Panc1 (cell line): ENCODE data around the gene SBF2. TPM values are rescaled to one million over a fixed set of nuclear protein-coding genes. Genes with fewer than 3 reads are reported as not detected.

Experiments used
- ATAC-seq: fragments of 200-7000 bp; cut with Tn5 transposase; 2 replicates; pipeline ENCODE4 v1.9.1; 2020; ENCODE audit warnings: mild to moderate bottlenecking, moderate library complexity
- BruUV-seq: library from RNA; stranded (reverse); fragments of 400-500 nt; replicated peaks from 2 replicates; lab custom pipeline; 2021; lab: Mats Ljungman, UMichigan
- CTCF ChIA-PET: fragments of 300-600 bp; sonication (Branson Sonifier 250); formaldehyde crosslinking; loops from one replicate; lab custom pipeline; 2022; ENCODE audit warnings: antibody characterized with exemption; lab: Charles Lee
- POLR2A ChIA-PET: fragments of 300-600 bp; sonication (Branson Sonifier 250); formaldehyde crosslinking; loops from one replicate; lab custom pipeline; 2022; ENCODE audit warnings: antibody characterized with exemption; lab: Charles Lee
- DNase-seq: peaks from one replicate; pipeline ENCODE4 v3.0.0-alpha.2; 2010; ENCODE audit warnings: low read depth, low spot score
- H3K27ac ChIP-seq: 2 replicates; pipeline ENCODE4 v1.5.1; 2011; ENCODE audit warnings: mild to moderate bottlenecking, low read length, inconsistent platforms
- H3K27me3 ChIP-seq: fragments of 200-500 bp; sonication (Bioruptor generic); 2 replicates; pipeline ENCODE4 v1.6.0; 2014; ENCODE audit warnings: low read length, inconsistent platforms; ENCODE audit not compliant: control insufficient read depth, insufficient read depth
- H3K36me3 ChIP-seq: fragments of 200-500 bp; sonication (Bioruptor generic); 2 replicates; pipeline ENCODE4 v1.5.1; 2014; ENCODE audit warnings: inconsistent platforms, mild to moderate bottlenecking, low read length, moderate library complexity; ENCODE audit not compliant: control insufficient read depth, insufficient read depth
- H3K4me1 ChIP-seq: 2 replicates; pipeline ENCODE4 v1.5.1; 2011; ENCODE audit warnings: inconsistent platforms, mild to moderate bottlenecking, low read length, moderate library complexity; ENCODE audit not compliant: control insufficient read depth, insufficient read depth
- H3K4me3 ChIP-seq, 2 experiments: 2 replicates each; pipeline ENCODE4 v1.5.1; 2011 to 2012; ENCODE audit warnings: low read depth in 2 of 2, low read length in 2 of 2, mild to moderate bottlenecking in 2 of 2, inconsistent platforms in 1 of 2, moderate library complexity in 1 of 2
- H3K9me3 ChIP-seq: fragments of 200-500 bp; sonication (Bioruptor generic); 2 replicates; pipeline ENCODE4 v1.5.1; 2014; ENCODE audit warnings: low read depth, mild to moderate bottlenecking, inconsistent platforms, low read length, moderate library complexity; ENCODE audit not compliant: control insufficient read depth, insufficient read depth
- POLR2AphosphoS5 ChIP-seq: IDR thresholded peaks from 2 replicates; pipeline ENCODE4 v1.6.1; 2012; ENCODE audit warnings: mild to moderate bottlenecking, low read depth, low read length, moderate library complexity
- REST ChIP-seq, 2 experiments: IDR thresholded peaks; 2 replicates each; pipeline ENCODE4 v1.6.1; 2011 to 2012; ENCODE audit warnings: low read depth in 2 of 2, control low read depth in 1 of 2, low read length in 1 of 2, mild to moderate bottlenecking in 1 of 2, moderate library complexity in 1 of 2; ENCODE audit not compliant: insufficient read depth in 1 of 2
- SIN3A ChIP-seq: IDR thresholded peaks from 2 replicates; pipeline ENCODE4 v1.6.1; 2012; ENCODE audit warnings: low read depth, mild to moderate bottlenecking, low read length, moderate library complexity, borderline replicate concordance; ENCODE audit not compliant: insufficient read depth
- TCF7L2 ChIP-seq: IDR thresholded peaks from 2 replicates; pipeline ENCODE4 v1.6.1; 2011; ENCODE audit warnings: mild to moderate bottlenecking, low read depth, low read length, inconsistent platforms
- in situ Hi-C: cut with HindIII; loops from 2 replicates; pipeline ENCODE4 v1.10.0; 2016; ENCODE audit warnings: low sequenced_read_pairs, low pct_unique_long_range_greater_than_20kb
- intact Hi-C: fragments of 100-400 bp; cut with micrococcal nuclease; formaldehyde crosslinking; loops from one replicate; pipeline ENCODE4 v1.10.0; 2022; ENCODE audit not compliant: unreplicated experiment
- total RNA-seq: library from RNA; stranded (reverse); gene quantifications from one replicate; pipeline ENCODE4 v1.2.1, GENCODE V29; 2021; ENCODE audit not compliant: unreplicated experiment
- TF ChIP-seq, protein P1 (sequence below): fragments of 450-650 bp; IDR thresholded peaks from 2 replicates; pipeline ENCODE4 v1.5.1; 2017; ENCODE audit warnings: mild to moderate bottlenecking

Gene SBF2
- total RNA-seq, 1 experiment from 2014 or later, result 65.0 TPM

GRCh38 chr11:9847636-9848035, 446.4 kb downstream of the SBF2 start:
- in situ Hi-C loops (no loop called here), intact Hi-C loops (no loop called here)
- BruUV-seq, result no TSS peak
- Histone ChIP-seq H3K36me3 (peaks cover 10% of the 10 kb centered on the region; the same call in 1 of the 2 replicates), H3K9me3 (no peaks in the 10 kb centered on the region), H3K27ac (peak overlapping the region; percentile 53; the same call in 1 of the 2 replicates), H3K27me3 (no peaks in the 10 kb centered on the region), H3K4me1 (0 out of 2 replicates have a peak, but pooled peaks cover 2% of the 10 kb centered on the region), H3K4me3 (no peak overlapping the region)
- no peak for TF ChIP-seq SIN3A
- TF ChIP-seq, protein P1, sequence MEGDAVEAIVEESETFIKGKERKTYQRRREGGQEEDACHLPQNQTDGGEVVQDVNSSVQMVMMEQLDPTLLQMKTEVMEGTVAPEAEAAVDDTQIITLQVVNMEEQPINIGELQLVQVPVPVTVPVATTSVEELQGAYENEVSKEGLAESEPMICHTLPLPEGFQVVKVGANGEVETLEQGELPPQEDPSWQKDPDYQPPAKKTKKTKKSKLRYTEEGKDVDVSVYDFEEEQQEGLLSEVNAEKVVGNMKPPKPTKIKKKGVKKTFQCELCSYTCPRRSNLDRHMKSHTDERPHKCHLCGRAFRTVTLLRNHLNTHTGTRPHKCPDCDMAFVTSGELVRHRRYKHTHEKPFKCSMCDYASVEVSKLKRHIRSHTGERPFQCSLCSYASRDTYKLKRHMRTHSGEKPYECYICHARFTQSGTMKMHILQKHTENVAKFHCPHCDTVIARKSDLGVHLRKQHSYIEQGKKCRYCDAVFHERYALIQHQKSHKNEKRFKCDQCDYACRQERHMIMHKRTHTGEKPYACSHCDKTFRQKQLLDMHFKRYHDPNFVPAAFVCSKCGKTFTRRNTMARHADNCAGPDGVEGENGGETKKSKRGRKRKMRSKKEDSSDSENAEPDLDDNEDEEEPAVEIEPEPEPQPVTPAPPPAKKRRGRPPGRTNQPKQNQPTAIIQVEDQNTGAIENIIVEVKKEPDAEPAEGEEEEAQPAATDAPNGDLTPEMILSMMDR, result no peak
- no peak for TF ChIP-seq POLR2AphosphoS5
- DNase-seq, result no peak
- POLR2A ChIA-PET, result interaction anchor here (0.7 kb wide), 1 partner anchor 24 kb away, joined by 5 read pairs; no protein-coding TSS in a partner anchor
- CTCF ChIA-PET, result interaction anchor here (0.7 to 1.0 kb wide), 2 partner anchors 8 to 12 kb away, joined by 3 to 4 read pairs; no protein-coding TSS in a partner anchor
- ATAC-seq, result no peak

DNA sequence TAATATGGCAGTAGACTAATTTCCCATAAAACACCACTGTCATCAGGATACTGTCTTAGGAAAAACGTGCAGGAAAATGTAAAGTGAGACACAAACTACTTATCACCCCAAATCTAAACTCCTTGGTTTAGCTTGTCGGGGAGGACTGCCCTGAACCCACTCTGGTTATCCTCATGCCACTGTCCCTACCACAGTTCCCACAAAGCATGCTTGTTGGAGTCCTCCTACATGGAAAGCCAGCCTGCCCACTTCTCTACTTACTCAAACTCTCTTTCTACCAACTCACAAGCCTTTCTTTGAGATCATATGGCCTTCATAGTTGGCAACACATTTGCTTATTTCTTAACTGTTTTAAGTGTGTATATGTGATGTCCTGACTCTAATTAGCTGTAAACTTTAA, 451.1 kb downstream of the SBF2 start:
- CTCF ChIA-PET, result no interaction called here
- intact Hi-C loops, result no loop called here
- TF ChIP-seq, protein P1, result no peak
- TF ChIP-seq POLR2AphosphoS5 (no peak), TCF7L2 (no peak), REST (IDR thresholded peaks at IDR 0.05; ENCODE audit: insufficient read depth in 1 of 2, low read depth in 2 of 2, low read length in 1 of 2) (no peak), SIN3A (no peak)

More for the DNA sequence above, 451.1 kb downstream of the SBF2 start:
- H3K27me3 ChIP-seq, result no peaks in the 10 kb centered on the region
- H3K4me1 ChIP-seq, result peaks cover 23% of the 10 kb centered on the region
- H3K4me3 ChIP-seq, result no peak overlapping the region
- no peak for DNase-seq
- no peaks in the 10 kb centered on the region for H3K9me3 ChIP-seq
- peak overlapping the region; percentile 79 for H3K27ac ChIP-seq
- ATAC-seq, result no peak
- POLR2A ChIA-PET, result interaction anchor here (0.6 kb wide), 1 partner anchor 222 kb away, joined by 3 read pairs; no protein-coding TSS in a partner anchor
- in situ Hi-C loops, result no loop called here
- no TSS peak for BruUV-seq
- peaks cover 5% of the 10 kb centered on the region; the same call in 1 of the 2 replicates for H3K36me3 ChIP-seq
